K562 (cell line): Measurements from ENCODE around the gene MYOT. TPM values are rescaled to one million over a fixed set of nuclear protein-coding genes. Genes with fewer than 3 reads are reported as not detected.

Experiments
- ATF4 ChIP-seq: fragments of 450-650 bp; formaldehyde crosslinking; IDR thresholded peaks from 2 replicates; pipeline ENCODE4 v1.4.0; 2022; ENCODE audit warnings: mild to moderate bottlenecking, moderate library complexity
- BHLHE40 ChIP-seq: IDR thresholded peaks from 2 replicates; pipeline ENCODE4 v1.6.1; 2011; ENCODE audit warnings: low read length, improper control_type of control experiment
- CREB5 ChIP-seq: fragments of 250-450 bp; sonication (Bioruptor Pico); IDR thresholded peaks from 2 replicates; pipeline ENCODE4 v1.5.0; 2020; ENCODE audit warnings: mild to moderate bottlenecking
- CXXC5 ChIP-seq: fragments of 250-450 bp; sonication (Bioruptor Pico); IDR thresholded peaks from 2 replicates; pipeline ENCODE4 v1.8.0; 2022; ENCODE audit warnings: inconsistent platforms, mild to moderate bottlenecking, moderate library complexity
- ETS1 ChIP-seq: conservative IDR thresholded peaks from 2 replicates; pipeline ENCODE4 v1.6.1; 2011; ENCODE audit warnings: low read depth, mild to moderate bottlenecking, low read length; ENCODE audit not compliant: control insufficient read depth
- ETV1 ChIP-seq: fragments of 450-650 bp; conservative IDR thresholded peaks from 2 replicates; pipeline ENCODE4 v1.6.1; 2016; ENCODE audit warnings: missing genetic modification characterization, control low read depth, low read depth, missing compliant biosample characterization
- NCOR1 ChIP-seq: fragments of 450-650 bp; IDR thresholded peaks from 2 replicates; pipeline ENCODE4 v1.6.1; 2016; ENCODE audit warnings: mild to moderate bottlenecking, moderate library complexity
- NFRKB ChIP-seq: fragments of 450-650 bp; IDR thresholded peaks from 2 replicates; pipeline ENCODE4 v1.6.1; 2016; ENCODE audit warnings: low read depth
- PHF20 ChIP-seq: fragments of 450-650 bp; IDR thresholded peaks from 2 replicates; pipeline ENCODE4 v1.6.1; 2018; ENCODE audit not compliant: partially characterized antibody
- POLR2AphosphoS5 ChIP-seq: IDR thresholded peaks from 2 replicates; pipeline ENCODE4 v1.6.1; 2011; ENCODE audit warnings: mild to moderate bottlenecking, low read depth, low read length, moderate library complexity; ENCODE audit not compliant: control insufficient read depth, insufficient read depth
- POLR2H ChIP-seq: IDR thresholded peaks from 2 replicates; pipeline ENCODE4 v1.6.1; 2016; ENCODE audit warnings: missing genetic modification characterization, low read depth, mild to moderate bottlenecking, control low read depth, missing compliant biosample characterization, moderate library complexity
- TRIM25 ChIP-seq: fragments of 450-650 bp; IDR thresholded peaks from 2 replicates; pipeline ENCODE4 v1.7.0; 2016; ENCODE audit warnings: borderline replicate concordance
- USF2 ChIP-seq: sonication (generic); formaldehyde crosslinking; IDR thresholded peaks from 2 replicates; pipeline ENCODE4 v1.5.0; 2020; ENCODE audit warnings: missing genetic modification reagents
- XRCC5 ChIP-seq: fragments of 200-400 bp; formaldehyde crosslinking; IDR thresholded peaks from 2 replicates; pipeline ENCODE4 v1.6.1; 2017; ENCODE audit warnings: low read depth, mild to moderate bottlenecking, low read length
- ZBTB17 ChIP-seq: fragments of 450-650 bp; formaldehyde crosslinking; IDR thresholded peaks from 2 replicates; pipeline ENCODE4 v1.4.0; 2020; ENCODE audit warnings: mild to moderate bottlenecking
- ZKSCAN1 ChIP-seq: fragments of 150-350 bp; IDR thresholded peaks from 2 replicates; pipeline ENCODE4 v1.6.1; 2016; ENCODE audit warnings: low read depth, low read length
- ZNF212 ChIP-seq: fragments of 450-650 bp; formaldehyde crosslinking; IDR thresholded peaks from 2 replicates; pipeline ENCODE4 v1.4.0; 2020; ENCODE audit warnings: mild to moderate bottlenecking
- ZNF274 ChIP-seq: IDR thresholded peaks from 2 replicates; pipeline ENCODE4 v1.6.1; 2011; ENCODE audit warnings: low read depth, mild to moderate bottlenecking, low read length, moderate library complexity, borderline replicate concordance
- ZNF277 ChIP-seq: fragments of 250-450 bp; sonication (Bioruptor Pico); IDR thresholded peaks from 2 replicates; pipeline ENCODE4 v1.8.0; 2022; ENCODE audit warnings: inconsistent platforms, mild to moderate bottlenecking, moderate library complexity, borderline replicate concordance
- ZSCAN29 ChIP-seq: fragments of 450-650 bp; IDR thresholded peaks from 2 replicates; pipeline ENCODE4 v1.6.1; 2017
- polyA plus RNA-seq, 8 experiments: library from polyadenylated mRNA; depleted of rRNA in 4 of 8; stranded (reverse) in 5 of 8; unstranded in 3 of 8; fragments of >200 nt; fragmentation: Nextera tagmentation in 2 of 8; fragmentation: Illumina TruSeq in 1 of 8; extraction: Ambion mirVana in 2 of 8; extraction: Trizol in 1 of 8; gene quantifications; 2 replicates each; pipeline versions ENCODE4 v1.2.1 to v1.2.3, GENCODE V29; 2011 to 2014; ENCODE audit warnings: inconsistent platforms in 1 of 8, missing spikeins in 1 of 8
- total RNA-seq, 7 experiments: library from RNA; depleted of rRNA in 6 of 7; stranded (reverse); fragments of >200 nt in 6 of 7; fragmentation: Illumina TruSeq in 2 of 7; extraction: Trizol in 2 of 7; gene quantifications; 2 replicates each; pipeline versions ENCODE4 v1.2.1 to v1.2.3, GENCODE V29; 2011 to 2021; ENCODE audit warnings: low replicate concordance in 1 of 7

MYOT gene
- total and polyA plus RNA-seq, 9 of the 15 experiments (the other 6 are each of a cell fraction or from before 2014, with no cell fraction given), result 0.24 to 0.38 TPM; not detected in 7

GRCh38 chr5:137888863-137889759 is 21.5 kb downstream of the MYOT start, which contains the start of gene PKD2L2 (continued):
- TF ChIP-seq ETS1 (no peak; the same call in 1 of the 2 replicates), ZBTB17 (no peak), ZSCAN29 (0 out of 2 replicates have a peak, but pooled peaks have one; percentile 33), PHF20 (peak; percentile 60), XRCC5 (0 out of 2 replicates have a peak, but pooled peaks have one; percentile 29), ETV1 (tag) (no peak), CXXC5 (CRISPR knock-in tag) (peak; percentile 99), ATF4 (CRISPR knock-in tag) (no peak), NCOR1 (no peak), ZNF277 (CRISPR knock-in tag) (no peak), NFRKB (0 out of 2 replicates have a peak, but pooled peaks have one; percentile 51), CREB5 (CRISPR knock-in tag) (no peak), TRIM25 (no peak), ZNF212 (no peak), ZKSCAN1 (no peak), BHLHE40 (0 out of 2 replicates have a peak, but pooled peaks have one; percentile 17), USF2 (no peak), POLR2H (peak; percentile 89), POLR2AphosphoS5 (peak; percentile 91), ZNF274 (no peak)
